ENCODE results near the gene MTHFD2L.

Gene MTHFD2L

DNA sequence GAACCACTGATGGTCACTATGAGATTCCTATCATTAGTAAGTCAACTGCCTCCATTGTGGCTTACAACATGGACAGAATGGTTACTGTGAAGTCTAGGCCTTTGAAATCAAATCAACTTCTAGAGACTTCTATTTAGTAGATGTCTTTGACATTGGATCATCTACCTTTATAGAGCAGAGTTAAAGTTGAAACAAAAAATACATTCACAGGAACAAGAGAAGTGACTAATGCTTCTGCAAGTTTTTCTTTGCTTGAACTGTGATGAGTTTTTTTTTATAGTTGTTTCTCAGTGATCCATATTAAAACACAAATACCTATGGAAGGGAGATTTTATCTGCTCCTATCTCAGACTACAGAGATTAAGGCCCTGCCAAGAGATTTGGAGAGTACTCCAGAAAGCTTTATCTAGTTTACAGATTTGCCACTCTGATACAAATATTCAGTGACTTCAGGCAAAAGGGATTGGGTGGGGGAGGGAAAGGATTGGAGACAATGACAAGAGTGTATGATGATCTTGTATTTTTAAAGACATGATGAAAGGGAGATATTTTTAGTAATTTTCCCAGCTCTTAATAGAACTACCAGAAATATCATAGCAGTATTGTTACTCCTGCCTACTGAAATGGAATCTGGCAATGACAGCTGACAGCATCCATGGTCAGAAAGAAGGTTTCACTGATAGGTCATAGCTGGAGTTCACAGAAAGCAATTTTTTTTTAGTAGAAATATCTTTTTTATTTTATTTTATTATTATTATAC, 134.4 kb downstream of the MTHFD2L start:
- no peak for DNase-seq
- Histone ChIP-seq H3K27ac (ENCODE audit: low read length) (no peak overlapping the region), H3K9ac (ENCODE audit: low read depth, low read length) (no peak overlapping the region), H3K27me3 (ENCODE audit: insufficient read depth, low read length, poor library complexity) (no peaks in the 10 kb centered on the region), H3K79me2 (ENCODE audit: insufficient read depth, low read length) (no peaks in the 10 kb centered on the region), H3K36me3 (ENCODE audit: insufficient read depth, low read length) (no peaks in the 10 kb centered on the region), H3K9me3 (ENCODE audit: insufficient read depth, low read length, severe bottlenecking) (no peaks in the 10 kb centered on the region), H3K4me3 (ENCODE audit: low read depth in 1 of 2, low read length in 2 of 2) (no peak overlapping the region), H3K4me1 (ENCODE audit: insufficient read depth, low read length) (no peaks in the 10 kb centered on the region), H2AFZ (ENCODE audit: low read depth, low read length) (no peak overlapping the region), H3K4me2 (ENCODE audit: insufficient read depth, low read length) (no peak overlapping the region), H4K20me1 (ENCODE audit: insufficient read depth, low read length) (no peaks in the 10 kb centered on the region)
- TF ChIP-seq, protein P1, sequence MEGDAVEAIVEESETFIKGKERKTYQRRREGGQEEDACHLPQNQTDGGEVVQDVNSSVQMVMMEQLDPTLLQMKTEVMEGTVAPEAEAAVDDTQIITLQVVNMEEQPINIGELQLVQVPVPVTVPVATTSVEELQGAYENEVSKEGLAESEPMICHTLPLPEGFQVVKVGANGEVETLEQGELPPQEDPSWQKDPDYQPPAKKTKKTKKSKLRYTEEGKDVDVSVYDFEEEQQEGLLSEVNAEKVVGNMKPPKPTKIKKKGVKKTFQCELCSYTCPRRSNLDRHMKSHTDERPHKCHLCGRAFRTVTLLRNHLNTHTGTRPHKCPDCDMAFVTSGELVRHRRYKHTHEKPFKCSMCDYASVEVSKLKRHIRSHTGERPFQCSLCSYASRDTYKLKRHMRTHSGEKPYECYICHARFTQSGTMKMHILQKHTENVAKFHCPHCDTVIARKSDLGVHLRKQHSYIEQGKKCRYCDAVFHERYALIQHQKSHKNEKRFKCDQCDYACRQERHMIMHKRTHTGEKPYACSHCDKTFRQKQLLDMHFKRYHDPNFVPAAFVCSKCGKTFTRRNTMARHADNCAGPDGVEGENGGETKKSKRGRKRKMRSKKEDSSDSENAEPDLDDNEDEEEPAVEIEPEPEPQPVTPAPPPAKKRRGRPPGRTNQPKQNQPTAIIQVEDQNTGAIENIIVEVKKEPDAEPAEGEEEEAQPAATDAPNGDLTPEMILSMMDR (IDR thresholded peaks at IDR 0.05; ENCODE audit: borderline replicate concordance, extremely low read depth, low read length, poor library complexity, severe bottlenecking) = no peak
- no peak for TF ChIP-seq EZH2 (IDR thresholded peaks at IDR 0.05; ENCODE audit: borderline replicate concordance, low read depth, low read length, severe bottlenecking)
- no peak for ATAC-seq (ENCODE audit: insufficient read depth, low read depth)

GRCh38 chr4:74293558-74293957, 135.6 kb downstream of the MTHFD2L start:
- Histone ChIP-seq H3K4me1 (ENCODE audit: insufficient read depth, low read length) (no peaks in the 10 kb centered on the region), H3K79me2 (ENCODE audit: insufficient read depth, low read length) (no peaks in the 10 kb centered on the region), H3K9ac (ENCODE audit: low read depth, low read length) (no peak overlapping the region), H3K36me3 (ENCODE audit: insufficient read depth, low read length) (no peaks in the 10 kb centered on the region), H3K27ac (ENCODE audit: low read length) (no peak overlapping the region), H3K27me3 (ENCODE audit: insufficient read depth, low read length, poor library complexity) (no peaks in the 10 kb centered on the region), H3K4me3 (ENCODE audit: low read depth in 1 of 2, low read length in 2 of 2) (no peak overlapping the region), H3K9me3 (ENCODE audit: insufficient read depth, low read length, severe bottlenecking) (no peaks in the 10 kb centered on the region), H2AFZ (ENCODE audit: low read depth, low read length) (no peak overlapping the region), H4K20me1 (ENCODE audit: insufficient read depth, low read length) (no peaks in the 10 kb centered on the region), H3K4me2 (ENCODE audit: insufficient read depth, low read length) (no peak overlapping the region)
- DNase-seq = no peak
- TF ChIP-seq, protein P1 (IDR thresholded peaks at IDR 0.05; ENCODE audit: borderline replicate concordance, extremely low read depth, low read length, poor library complexity, severe bottlenecking) = no peak
- no peak for TF ChIP-seq EZH2 (IDR thresholded peaks at IDR 0.05; ENCODE audit: borderline replicate concordance, low read depth, low read length, severe bottlenecking)
- no peak for ATAC-seq (ENCODE audit: insufficient read depth, low read depth)

DNA sequence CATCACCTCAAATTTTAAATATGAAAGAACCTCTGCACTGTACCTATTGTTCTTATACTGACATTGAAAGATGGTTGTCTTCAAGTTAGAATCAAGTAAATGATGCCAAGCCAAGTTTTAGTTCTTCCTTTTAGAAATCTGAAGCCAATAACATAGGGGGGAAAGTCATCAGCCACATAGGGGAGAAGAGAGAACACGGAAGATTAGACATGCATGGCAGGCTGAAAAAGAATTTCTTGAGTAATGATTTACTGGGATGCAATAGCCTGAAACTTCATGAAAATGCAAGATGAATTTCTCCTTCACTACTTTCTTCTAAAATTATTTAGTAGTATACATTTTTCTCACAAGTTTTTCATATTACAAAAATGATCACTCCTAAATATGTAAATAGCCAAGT, 136.8 kb downstream of the MTHFD2L start:
- no peak for DNase-seq
- Histone ChIP-seq H3K4me3 (ENCODE audit: low read depth in 1 of 2, low read length in 2 of 2) (no peak overlapping the region), H3K79me2 (ENCODE audit: insufficient read depth, low read length) (no peaks in the 10 kb centered on the region), H3K9ac (ENCODE audit: low read depth, low read length) (no peak overlapping the region), H2AFZ (ENCODE audit: low read depth, low read length) (no peak overlapping the region), H3K27me3 (ENCODE audit: insufficient read depth, low read length, poor library complexity) (no peaks in the 10 kb centered on the region), H3K4me1 (ENCODE audit: insufficient read depth, low read length) (no peaks in the 10 kb centered on the region), H3K4me2 (ENCODE audit: insufficient read depth, low read length) (no peak overlapping the region), H4K20me1 (ENCODE audit: insufficient read depth, low read length) (no peaks in the 10 kb centered on the region), H3K36me3 (ENCODE audit: insufficient read depth, low read length) (no peaks in the 10 kb centered on the region), H3K9me3 (ENCODE audit: insufficient read depth, low read length, severe bottlenecking) (no peaks in the 10 kb centered on the region), H3K27ac (ENCODE audit: low read length) (no peak overlapping the region)
- TF ChIP-seq, protein P1 (IDR thresholded peaks at IDR 0.05; ENCODE audit: borderline replicate concordance, extremely low read depth, low read length, poor library complexity, severe bottlenecking) = no peak
- TF ChIP-seq EZH2 (IDR thresholded peaks at IDR 0.05; ENCODE audit: borderline replicate concordance, low read depth, low read length, severe bottlenecking) = no peak
- ATAC-seq (ENCODE audit: insufficient read depth, low read depth) = no peak
